ENCODE data around the gene PCBP3. TPM values are rescaled to one million over a fixed set of nuclear protein-coding genes. Genes with fewer than 3 reads are reported as not detected.
"Not testable (repeated sequence)": the region's sequence is repeated elsewhere in the genome, so short reads cannot be mapped to it uniquely, and the experiment has no call there.

Gene PCBP3
- total and polyA plus RNA-seq, 2 of the 8 experiments (the other 6 are each of a cell fraction or from before 2014, with no cell fraction given), result 3.5 to 6.3 TPM

GRCh38 chr21:45661913-45662622 lies 18.5 kb downstream of the PCBP3 start:
- H3K18ac ChIP-seq (ENCODE audit: extremely low read depth, low read length); H3K14ac ChIP-seq (ENCODE audit: insufficient read length); FAIRE-seq; H4K8ac ChIP-seq (ENCODE audit: extremely low read depth, insufficient read depth, low read length); H4K20me1 ChIP-seq (replicated peaks in 1 of 2; ENCODE audit: control insufficient read depth in 1 of 2, insufficient read depth in 2 of 2, low read length in 2 of 2); H2BK12ac ChIP-seq (ENCODE audit: low read depth, low read length); CTCF ChIA-PET (ENCODE audit: partially characterized antibody); POLR2A ChIA-PET (ENCODE audit: partially characterized antibody); H4K5ac ChIP-seq (ENCODE audit: insufficient read length, low read depth, low read length); H3K79me2 ChIP-seq (ENCODE audit: control insufficient read depth in 1 of 2, insufficient read depth in 2 of 2, low read length in 2 of 2); H3K9me3 ChIP-seq (ENCODE audit: insufficient read depth in 2 of 2, low read depth in 1 of 2, low read length in 1 of 2); DNase-seq (ENCODE audit: low read depth in 1 of 2, low spot score in 2 of 2); H3K9ac ChIP-seq (replicated peaks in 1 of 4; ENCODE audit: extremely low read depth in 1 of 4, low read depth in 3 of 4, low read length in 3 of 4); H3K4me3 ChIP-seq (ENCODE audit: extremely low read depth in 1 of 4, insufficient read depth in 2 of 4, low read depth in 3 of 4, low read length in 4 of 4); H2AK5ac ChIP-seq (ENCODE audit: low read depth, low read length); H3K36me3 ChIP-seq (ENCODE audit: control insufficient read depth in 2 of 4, insufficient read depth in 4 of 4, low read length in 3 of 4); H2BK120ac ChIP-seq (replicated peaks; ENCODE audit: low read depth, low read length); H3K27ac ChIP-seq (ENCODE audit: low read depth, low read length); H2AFZ ChIP-seq (ENCODE audit: low read length); H3K56ac ChIP-seq (replicated peaks; ENCODE audit: insufficient read length, low read depth, low read length); H2BK5ac ChIP-seq (ENCODE audit: low read depth, low read length); H3K23me2 ChIP-seq (ENCODE audit: low read depth, low read length); H3K4me2 ChIP-seq (ENCODE audit: insufficient read depth in 1 of 2, low read depth in 2 of 2, low read length in 2 of 2); H3K79me1 ChIP-seq (ENCODE audit: low read depth, low read length); H3K23ac ChIP-seq (ENCODE audit: insufficient read length); H3K4ac ChIP-seq (replicated peaks; ENCODE audit: insufficient read length, low read depth, low read length); H3K4me1 ChIP-seq (replicated peaks in 1 of 4; ENCODE audit: control insufficient read depth in 3 of 4, insufficient read depth in 4 of 4, low read length in 3 of 4); H2BK15ac ChIP-seq (ENCODE audit: low read length); H2BK20ac ChIP-seq (ENCODE audit: low read length); H4K91ac ChIP-seq (replicated peaks; ENCODE audit: insufficient read length, low read length); H3K27me3 ChIP-seq (replicated peaks in 1 of 4; ENCODE audit: control insufficient read depth in 3 of 4, extremely low read depth in 1 of 4, insufficient read depth in 3 of 4, low read length in 3 of 4): not testable (repeated sequence)
- TF ChIP-seq MAFK (IDR thresholded peaks at IDR 0.05; ENCODE audit: low read depth, low read length), result peak; percentile 23; the same call in 1 of the 2 replicates
- WGBS, 2 experiments (ENCODE audit: extremely low coverage in 1 of 2, insufficient coverage in 1 of 2, insufficient read length in 1 of 2, insufficient replicate concordance in 2 of 2, low coverage in 1 of 2, low lambda C conversion rate in 2 of 2, missing lambda C conversion rate in 1 of 2), result 81% methylated on average over 4 of the region's 4 CpGs; no CpG with 5 or more reads in 1 of the 2 experiments
